GM12874 (cell line): ENCODE measurements around the gene ACAN.

Experiments used
- CTCF ChIP-seq: IDR thresholded peaks from 2 replicates; pipeline ENCODE4 v1.5.1; 2011; ENCODE audit warnings: low read depth, mild to moderate bottlenecking, control low read depth, low read length, moderate library complexity; ENCODE audit not compliant: insufficient read depth

ACAN gene

DNA sequence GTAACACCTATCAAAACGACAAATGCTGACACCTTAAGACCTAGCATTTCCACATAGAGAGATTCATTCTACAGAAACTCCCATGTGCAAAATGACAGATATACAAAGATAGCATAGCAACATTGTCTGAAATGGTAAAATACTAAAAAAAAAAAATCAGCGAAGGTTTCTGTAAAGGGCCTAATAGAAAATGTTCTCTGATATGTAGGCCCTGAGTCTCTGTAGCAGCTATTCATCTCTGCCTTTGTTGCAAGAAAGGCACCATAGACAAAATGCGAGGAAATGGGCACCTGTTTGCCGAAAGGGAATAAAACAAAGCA lies 110.6 kb downstream of the ACAN start:
- no peak for TF ChIP-seq CTCF

DNA sequence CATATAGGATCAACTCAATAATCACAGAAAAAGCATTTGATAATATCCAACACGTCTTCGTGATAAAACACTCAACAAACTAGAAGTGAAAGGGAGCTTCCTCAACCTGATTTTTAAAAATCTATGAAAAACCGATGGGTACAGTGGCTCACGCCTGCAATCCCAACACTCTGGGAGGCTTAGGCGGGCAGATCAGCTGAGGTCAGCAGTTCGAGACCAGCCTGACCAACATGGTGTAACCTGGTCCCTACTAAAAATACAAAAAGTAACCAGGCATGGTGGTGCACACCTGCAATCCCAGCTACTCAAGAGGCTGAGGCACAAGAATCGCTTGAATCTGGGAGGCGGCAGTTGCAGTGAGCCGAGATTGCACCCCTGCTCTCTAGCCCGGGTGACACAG lies 112.1 kb downstream of the ACAN start:
- TF ChIP-seq CTCF, result no peak

DNA sequence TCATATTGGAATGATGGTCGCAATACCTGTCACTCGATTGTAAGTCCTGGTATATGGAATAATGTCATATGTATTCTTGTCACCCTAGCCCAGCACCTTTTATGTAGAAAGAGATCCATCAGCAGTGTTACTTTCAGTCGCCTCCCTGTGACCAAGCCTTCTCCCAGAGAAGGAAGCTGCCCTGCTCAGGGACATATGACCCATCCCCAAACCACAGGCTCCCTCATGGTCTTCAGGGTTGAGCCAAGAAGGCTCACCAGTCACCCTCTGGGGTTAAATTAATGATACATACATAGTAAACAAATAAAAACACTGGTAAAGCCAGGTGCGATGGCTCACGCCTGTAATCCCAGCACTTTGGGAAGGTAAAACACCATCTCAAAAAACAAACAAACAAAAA lies 114.5 kb downstream of the ACAN start:
- no peak for TF ChIP-seq CTCF

- no peak for TF ChIP-seq CTCF
Observed at GRCh38 chr15:88918738-88919137, 115.5 kb downstream of the ACAN start.

- TF ChIP-seq CTCF, result no peak
Observed at GRCh38 chr15:88920186-88920891, 117.1 kb downstream of the ACAN start.
